PC-3 (cell line): Measurements from ENCODE around the gene MSI2.

Experiments
- CTCF ChIP-seq: fragments of 300-600 bp; sonication (generic); conservative IDR thresholded peaks from 2 replicates; pipeline ENCODE4 v1.5.1; 2017; ENCODE audit warnings: antibody characterized with exemption, low read depth, mild to moderate bottlenecking, low read length
- EZH2 ChIP-seq: fragments of 300-600 bp; sonication (generic); IDR thresholded peaks from one replicate; pipeline ENCODE4 v1.6.1; 2017; ENCODE audit warnings: antibody characterized with exemption, mild to moderate bottlenecking, low read length; ENCODE audit not compliant: unreplicated experiment
- EZH2phosphoT487 ChIP-seq: fragments of 300-600 bp; sonication (generic); IDR thresholded peaks from 2 replicates; pipeline ENCODE4 v1.6.1; 2018; ENCODE audit warnings: mild to moderate bottlenecking, antibody characterized with exemption, low read length, borderline replicate concordance

GRCh38 chr17:57523926-57524632, 267.8 kb downstream of the MSI2 start:
- TF ChIP-seq EZH2 (no peak), CTCF (no peak), EZH2phosphoT487 (no peak)
